Tibial nerve (tissue), 4 donors: ENCODE measurements around the gene KIF12.

ENCODE experiments used
- CTCF ChIP-seq, 5 experiments: fragments of 200-600 bp in 3 of 5; fragments of 450-650 bp in 2 of 5; sonication (generic) in 3 of 5; IDR thresholded peaks; one replicate each; pipeline ENCODE4 v1.5.1; 2016 to 2019; ENCODE audit warnings: antibody characterized with exemption in 5 of 5, mild to moderate bottlenecking in 3 of 5, moderate library complexity in 2 of 5
- EP300 ChIP-seq, 2 donors: sonication (generic); formaldehyde crosslinking; IDR thresholded peaks; one replicate each; pipeline ENCODE4 v1.6.1; 2017; ENCODE audit warnings: antibody characterized with exemption in 2 of 2, mild to moderate bottlenecking in 1 of 2
- POLR2A ChIP-seq, 2 donors: fragments of 450-650 bp; IDR thresholded peaks; one replicate each; pipeline ENCODE4 v1.6.1; 2017; ENCODE audit warnings: antibody characterized with exemption in 2 of 2, mild to moderate bottlenecking in 2 of 2, moderate library complexity in 2 of 2

GRCh38 chr9:114082017-114082762 lies 16.9 kb downstream of the KIF12 start:
- TF ChIP-seq CTCF (IDR thresholded peaks at IDR 0.05), result peak; percentile 80 to 92 (median 85)
- TF ChIP-seq EP300 (IDR thresholded peaks at IDR 0.05), result no peak
- TF ChIP-seq POLR2A (IDR thresholded peaks at IDR 0.05), result no peak
